ENCODE data around the gene DIP2C. TPM values are rescaled to one million over a fixed set of nuclear protein-coding genes. Genes with fewer than 3 reads are reported as not detected.
"Not testable (repeated sequence)": the region's sequence is repeated elsewhere in the genome, so short reads cannot be mapped to it uniquely, and the experiment has no call there.

Gene DIP2C
- total RNA-seq, 2 donors from 2014 or later = 13.0 to 13.7 TPM

- not testable (repeated sequence) for H3K36me3 Mint-ChIP-seq (ENCODE audit: low read depth); H3K9me3 Mint-ChIP-seq; DNase-seq; H3K4me3 ChIP-seq (ENCODE audit: low read length); H3K27ac Mint-ChIP-seq; H3K4me1 Mint-ChIP-seq; H3K9me3 ChIP-seq (ENCODE audit: control insufficient read depth, low read length); H3K27me3 Mint-ChIP-seq (ENCODE audit: insufficient read depth); H3K4me1 ChIP-seq (ENCODE audit: control insufficient read depth, insufficient read depth, low read length); H3K4me3 Mint-ChIP-seq; H3K27me3 ChIP-seq (ENCODE audit: control insufficient read depth, insufficient read depth, low read length, poor library complexity, severe bottlenecking); H3K36me3 ChIP-seq (ENCODE audit: control insufficient read depth, insufficient read depth, low read length); H3K9ac ChIP-seq (ENCODE audit: extremely low read depth, low read length, poor library complexity, severe bottlenecking); H3K27ac ChIP-seq (ENCODE audit: low read depth, low read length)
- 80 to 100% methylated on average over 3 to 7 of the region's 11 CpGs for WGBS, 2 experiments (ENCODE audit: insufficient coverage in 1 of 2, insufficient read length in 1 of 2)
Observed at GRCh38 chr10:264160-265073, 425.1 kb downstream of the DIP2C start.

GRCh38 chr10:260819-261429, 428.5 kb downstream of the DIP2C start:
- H3K4me1 Mint-ChIP-seq = no peaks in the 10 kb centered on the region
- H3K4me3 ChIP-seq (ENCODE audit: low read length) = no peak overlapping the region
- no peak overlapping the region for H3K4me3 Mint-ChIP-seq
- no peaks in the 10 kb centered on the region for H3K36me3 Mint-ChIP-seq (ENCODE audit: low read depth)
- no peaks in the 10 kb centered on the region for H3K27me3 Mint-ChIP-seq (ENCODE audit: insufficient read depth)
- H3K36me3 ChIP-seq (ENCODE audit: control insufficient read depth, insufficient read depth, low read length) = no peaks in the 10 kb centered on the region
- no peaks in the 10 kb centered on the region for H3K27me3 ChIP-seq (ENCODE audit: control insufficient read depth, insufficient read depth, low read length, poor library complexity, severe bottlenecking)
- TF ChIP-seq, protein P1, sequence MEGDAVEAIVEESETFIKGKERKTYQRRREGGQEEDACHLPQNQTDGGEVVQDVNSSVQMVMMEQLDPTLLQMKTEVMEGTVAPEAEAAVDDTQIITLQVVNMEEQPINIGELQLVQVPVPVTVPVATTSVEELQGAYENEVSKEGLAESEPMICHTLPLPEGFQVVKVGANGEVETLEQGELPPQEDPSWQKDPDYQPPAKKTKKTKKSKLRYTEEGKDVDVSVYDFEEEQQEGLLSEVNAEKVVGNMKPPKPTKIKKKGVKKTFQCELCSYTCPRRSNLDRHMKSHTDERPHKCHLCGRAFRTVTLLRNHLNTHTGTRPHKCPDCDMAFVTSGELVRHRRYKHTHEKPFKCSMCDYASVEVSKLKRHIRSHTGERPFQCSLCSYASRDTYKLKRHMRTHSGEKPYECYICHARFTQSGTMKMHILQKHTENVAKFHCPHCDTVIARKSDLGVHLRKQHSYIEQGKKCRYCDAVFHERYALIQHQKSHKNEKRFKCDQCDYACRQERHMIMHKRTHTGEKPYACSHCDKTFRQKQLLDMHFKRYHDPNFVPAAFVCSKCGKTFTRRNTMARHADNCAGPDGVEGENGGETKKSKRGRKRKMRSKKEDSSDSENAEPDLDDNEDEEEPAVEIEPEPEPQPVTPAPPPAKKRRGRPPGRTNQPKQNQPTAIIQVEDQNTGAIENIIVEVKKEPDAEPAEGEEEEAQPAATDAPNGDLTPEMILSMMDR (conservative IDR thresholded peaks at IDR 0.05) = no peak
- no peaks in the 10 kb centered on the region for H3K9me3 Mint-ChIP-seq
- 91 to 98% methylated on average over 9 to 15 of the region's 15 CpGs for WGBS, 2 experiments (ENCODE audit: insufficient coverage in 1 of 2, insufficient read length in 1 of 2)
- no peak overlapping the region for H3K9ac ChIP-seq (ENCODE audit: extremely low read depth, low read length, poor library complexity, severe bottlenecking)
- H3K9me3 ChIP-seq (ENCODE audit: control insufficient read depth, low read length) = no peaks in the 10 kb centered on the region
- no peaks in the 10 kb centered on the region for H3K4me1 ChIP-seq (ENCODE audit: control insufficient read depth, insufficient read depth, low read length)
- no peak for DNase-seq
- H3K27ac Mint-ChIP-seq = no peak overlapping the region
- H3K27ac ChIP-seq (ENCODE audit: low read depth, low read length) = no peak overlapping the region

DNA sequence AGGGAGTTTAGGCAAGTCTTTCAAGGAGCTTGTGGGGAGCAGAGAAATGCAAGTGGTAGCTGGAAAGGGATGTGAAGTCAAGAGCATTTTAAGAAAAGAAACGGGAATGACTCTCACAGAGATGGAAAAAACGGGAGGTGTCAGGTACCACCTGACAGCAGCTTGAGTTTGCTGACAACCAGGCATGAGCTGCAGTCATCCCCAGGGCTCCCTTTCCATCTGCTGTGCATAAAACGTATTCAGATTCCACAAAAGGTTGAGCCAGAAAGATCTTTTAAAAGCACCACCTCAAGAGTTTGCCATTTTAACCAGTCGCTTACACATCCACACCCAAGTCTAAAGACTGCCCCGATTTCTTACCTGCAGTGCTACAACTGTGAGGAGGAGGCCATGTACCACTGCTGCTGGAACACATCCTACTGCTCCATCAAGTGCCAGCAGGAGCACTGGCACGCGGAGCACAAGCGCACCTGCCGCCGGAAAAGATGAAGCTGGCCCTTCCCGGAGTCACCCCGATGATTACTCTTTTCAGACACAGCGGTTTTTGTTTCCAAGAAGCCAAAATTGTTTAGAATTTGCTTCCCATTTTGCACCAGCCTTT, 437.4 kb downstream of the DIP2C start:
- Mint-ChIP-seq H3K27me3 (ENCODE audit: insufficient read depth) (no peaks in the 10 kb centered on the region), H3K4me1 (no peaks in the 10 kb centered on the region)

More for the DNA sequence above, 437.4 kb downstream of the DIP2C start:
- TF ChIP-seq, protein P1 (conservative IDR thresholded peaks at IDR 0.05) = no peak
- Histone ChIP-seq H3K4me1 (ENCODE audit: control insufficient read depth, insufficient read depth, low read length) (no peaks in the 10 kb centered on the region), H3K9me3 (ENCODE audit: control insufficient read depth, low read length) (no peaks in the 10 kb centered on the region), H3K36me3 (ENCODE audit: control insufficient read depth, insufficient read depth, low read length) (peaks cover 44% of the 10 kb centered on the region), H3K27ac (ENCODE audit: low read depth, low read length) (no peak overlapping the region), H3K9ac (ENCODE audit: extremely low read depth, low read length, poor library complexity, severe bottlenecking) (no peak overlapping the region), H3K4me3 (ENCODE audit: low read length) (no peak overlapping the region), H3K27me3 (ENCODE audit: control insufficient read depth, insufficient read depth, low read length, poor library complexity, severe bottlenecking) (no peaks in the 10 kb centered on the region)
- no peak overlapping the region for H3K27ac Mint-ChIP-seq
- 94 to 96% methylated on average over 12 to 13 of the region's 13 CpGs for WGBS, 2 experiments (ENCODE audit: insufficient coverage in 1 of 2, insufficient read length in 1 of 2)
- no peak for DNase-seq
- H3K36me3 Mint-ChIP-seq (ENCODE audit: low read depth) = peaks cover 44% of the 10 kb centered on the region
- H3K9me3 Mint-ChIP-seq = no peaks in the 10 kb centered on the region
- no peak overlapping the region for H3K4me3 Mint-ChIP-seq
